Measurements from ENCODE around the gene UMAD1.
A peak's percentile ranks its signal among the peaks of the same experiment; 100 is the strongest.
"Not testable (repeated sequence)": the region's sequence is repeated elsewhere in the genome, so short reads cannot be mapped to it uniquely, and the experiment has no call there.

Gene UMAD1

GRCh38 chr7:7653593-7654187 is 13.1 kb downstream of the UMAD1 start:
- peak; percentile 9 to 30 for DNase-seq

- no peak for DNase-seq
Measured at GRCh38 chr7:7654964-7655715, 14.6 kb downstream of the UMAD1 start.

DNA sequence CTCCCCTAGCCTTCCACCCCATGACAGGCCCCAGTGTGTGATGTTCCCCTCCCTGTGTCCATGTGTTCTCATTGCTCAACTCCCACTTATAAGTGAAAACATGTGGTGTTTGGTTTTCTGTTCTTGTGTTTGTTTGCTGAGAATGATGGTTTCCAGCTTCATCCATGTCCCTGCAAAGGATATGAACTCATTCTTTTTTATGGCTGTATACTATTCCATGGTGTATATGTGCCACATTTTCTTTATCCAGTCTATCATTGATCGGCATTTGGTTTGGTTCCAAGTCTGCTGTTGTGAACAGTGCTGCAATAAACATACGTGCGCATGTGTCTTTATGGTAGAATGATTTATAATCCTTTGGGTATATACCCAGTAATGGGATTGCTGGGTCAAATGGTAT is 15.9 kb downstream of the UMAD1 start:
- DNase-seq, result not testable (repeated sequence)

GRCh38 chr7:7662527-7662926 is 22.0 kb downstream of the UMAD1 start:
- DNase-seq, result no peak

GRCh38 chr7:7664291-7664690 is 23.7 kb downstream of the UMAD1 start:
- DNase-seq, result no peak

DNA sequence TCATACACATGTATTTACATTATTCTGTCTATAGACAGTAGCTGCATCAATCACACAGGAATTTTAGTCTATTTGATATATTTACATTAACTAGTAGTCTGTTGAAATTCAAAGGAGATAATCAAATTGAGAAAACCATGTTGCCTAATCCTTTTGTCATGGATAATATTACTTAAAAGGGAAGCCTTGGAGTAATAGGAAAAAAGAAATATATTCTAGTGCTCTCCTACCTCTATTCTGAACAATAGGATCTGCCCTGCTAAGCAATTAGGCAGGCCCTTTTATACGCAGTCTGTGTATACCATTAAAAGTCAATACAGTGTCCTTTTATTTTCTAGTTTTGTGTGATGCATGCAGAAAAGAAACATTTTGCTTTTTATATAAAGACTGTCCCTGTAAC is 24.5 kb downstream of the UMAD1 start:
- DNase-seq, result no peak

DNA sequence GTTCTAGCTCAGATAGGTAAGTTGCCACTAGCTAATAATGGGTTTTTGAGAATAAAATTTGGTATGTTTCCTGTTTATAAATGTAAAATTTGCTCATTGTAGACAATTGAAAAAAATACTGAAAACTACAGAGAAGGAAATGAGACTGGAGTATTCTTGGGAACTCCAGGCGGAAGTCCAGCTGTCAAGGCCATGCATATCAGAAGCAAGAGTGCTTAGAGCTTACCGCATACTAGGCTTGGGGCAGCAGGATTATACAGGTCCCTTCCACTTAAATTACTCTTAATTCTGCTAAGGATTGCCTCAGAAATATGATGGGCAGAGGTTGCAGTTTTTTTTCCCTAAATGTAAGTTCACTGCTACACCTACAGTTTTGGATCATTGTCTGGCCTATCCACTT is 26.6 kb downstream of the UMAD1 start:
- DNase-seq, result no peak

DNA sequence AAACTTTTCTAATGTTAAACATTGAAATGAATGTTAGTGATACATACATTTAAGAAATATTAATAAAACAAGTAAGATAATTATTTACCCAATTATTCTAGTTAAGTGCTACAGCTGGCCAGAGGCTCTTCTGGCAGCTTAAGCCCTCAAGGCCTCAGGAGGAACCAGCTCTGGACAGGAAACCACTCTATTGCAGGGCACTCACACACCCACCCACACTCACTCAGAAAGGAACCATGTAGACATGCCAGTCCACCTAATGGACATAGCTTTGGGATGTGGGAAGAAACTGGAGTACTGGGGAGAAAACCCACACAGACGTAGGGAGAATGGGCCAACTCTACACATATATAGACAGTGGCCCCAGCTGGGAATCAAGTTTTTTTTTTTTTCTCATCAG is 28.2 kb downstream of the UMAD1 start:
- DNase-seq, result no peak

DNA sequence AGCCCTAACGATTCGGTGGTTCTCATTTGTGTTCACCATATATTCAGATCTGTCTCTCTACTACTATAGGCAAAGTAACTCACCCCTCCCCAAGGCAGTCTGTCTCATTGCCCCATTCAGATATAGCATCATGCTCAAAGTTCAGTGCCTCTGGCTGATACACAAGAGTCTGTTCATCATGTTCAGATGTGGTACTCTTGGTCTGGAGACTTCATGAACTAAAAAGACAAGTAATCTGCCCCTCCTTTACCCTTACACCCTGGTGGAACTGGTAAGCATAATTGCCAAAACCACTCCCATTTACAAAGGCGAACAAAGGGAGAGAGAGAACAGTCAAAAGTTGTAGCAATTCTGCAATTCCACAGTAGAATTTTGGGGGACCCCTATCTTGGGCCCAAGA is 29.9 kb downstream of the UMAD1 start:
- no peak for DNase-seq

DNA sequence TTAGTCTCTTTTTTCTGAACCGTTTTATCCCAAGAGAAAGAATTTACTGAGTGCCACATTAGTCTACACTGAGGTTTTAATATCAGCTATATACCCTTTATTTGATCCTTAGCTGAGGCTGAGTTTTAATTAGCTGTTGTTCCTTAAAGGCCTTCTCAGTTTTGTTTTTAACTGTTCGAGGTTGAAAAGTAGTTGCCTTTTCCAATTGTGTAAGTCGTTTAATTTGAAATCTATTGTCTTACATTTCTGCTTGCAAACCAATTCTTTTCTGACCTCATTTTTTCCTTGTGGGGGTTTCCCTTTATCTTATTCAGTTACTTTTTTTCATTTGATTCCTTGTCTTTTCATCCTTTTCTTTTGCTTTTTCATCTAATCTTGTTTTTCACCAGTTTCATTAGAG is 30.8 kb downstream of the UMAD1 start:
- DNase-seq, result no peak

DNA sequence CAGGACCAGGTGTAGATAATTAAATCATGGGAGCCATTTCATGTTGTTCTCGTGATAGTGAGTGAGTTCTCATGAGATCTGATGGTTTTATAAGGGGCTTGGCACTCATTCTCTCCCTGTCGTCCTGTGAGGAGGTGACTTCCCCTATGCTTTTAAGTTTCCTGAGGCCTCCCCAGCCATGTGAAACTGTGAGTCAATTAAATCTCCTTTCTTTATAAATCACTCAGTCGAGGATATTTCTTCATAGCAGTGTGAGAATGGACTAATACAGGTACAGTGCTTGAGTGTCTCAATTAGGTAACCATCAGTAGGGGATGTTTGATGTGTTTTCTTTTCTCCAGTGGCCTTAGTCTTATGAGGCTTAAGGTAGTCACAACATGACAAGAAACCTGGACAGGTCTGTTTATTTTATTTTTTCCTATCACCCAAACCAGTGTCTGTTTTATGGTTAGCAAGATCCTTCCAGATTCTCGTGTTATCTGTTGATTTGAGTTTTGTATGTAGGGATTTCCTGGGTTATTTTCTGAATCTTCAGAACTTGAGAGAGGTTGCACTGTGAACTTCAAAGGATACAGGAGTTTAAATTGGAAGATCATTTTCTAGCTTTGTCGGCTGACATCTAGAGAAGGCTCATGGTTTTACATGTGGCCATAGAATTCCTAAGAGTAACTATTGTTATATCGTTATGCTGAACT is 32.1 kb downstream of the UMAD1 start:
- DNase-seq, result no peak

DNA sequence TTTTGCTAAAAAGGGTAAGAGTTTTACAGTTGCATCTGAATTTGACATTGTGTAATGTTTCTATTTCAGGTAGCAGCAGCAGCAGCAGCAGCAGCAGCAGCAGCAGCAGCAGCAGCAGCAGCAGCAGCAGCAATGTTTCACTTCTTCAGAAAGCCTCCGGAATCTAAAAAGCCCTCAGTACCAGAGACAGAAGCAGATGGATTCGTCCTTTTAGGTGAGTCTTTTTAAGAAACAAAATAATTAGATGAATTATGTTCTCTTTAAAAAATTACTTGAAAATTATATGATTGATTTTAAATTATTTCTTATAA is 32.6 kb downstream of the UMAD1 start:
- no peak for DNase-seq

- DNase-seq, result no peak
Measured at GRCh38 chr7:7675686-7676085, 35.1 kb downstream of the UMAD1 start.

GRCh38 chr7:7679640-7680039 is 39.1 kb downstream of the UMAD1 start:
- not testable (repeated sequence) for DNase-seq

DNA sequence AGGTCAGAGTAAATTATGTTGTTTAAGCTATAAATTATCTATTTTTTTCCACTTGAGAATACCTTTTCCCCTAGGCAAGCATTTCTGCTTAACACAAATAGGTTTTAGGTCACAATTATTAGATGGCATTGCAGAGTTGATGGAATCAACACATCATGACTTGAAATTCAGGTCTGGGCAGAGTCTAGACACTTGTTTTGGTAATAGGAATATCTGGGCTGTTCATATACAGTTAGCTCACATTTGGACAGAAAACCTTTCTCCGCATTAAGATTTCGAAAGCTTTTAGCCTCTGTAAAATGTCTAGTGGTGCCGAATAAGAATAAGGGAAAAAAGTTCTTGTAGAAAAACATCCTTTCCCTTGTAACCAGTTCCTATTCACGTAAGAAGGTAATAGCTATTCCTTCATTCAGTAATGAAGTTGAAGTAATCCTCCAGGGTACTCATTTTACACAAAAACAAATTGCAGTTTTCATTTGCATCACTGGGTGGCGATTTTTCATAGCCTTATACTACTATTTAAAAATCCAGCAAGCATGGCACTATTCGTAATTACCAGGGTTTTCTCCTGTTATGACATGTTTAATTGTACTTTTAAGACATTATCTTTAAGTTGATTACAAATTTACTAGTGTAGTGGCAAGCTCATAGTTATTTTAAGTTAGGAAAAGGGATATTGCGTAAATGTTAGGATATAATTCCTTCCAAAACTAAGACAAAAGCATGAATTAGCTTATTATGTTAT is 40.8 kb downstream of the UMAD1 start:
- DNase-seq, result peak; percentile 18 to 49

GRCh38 chr7:7681936-7682329 is 41.4 kb downstream of the UMAD1 start:
- no peak for DNase-seq

DNA sequence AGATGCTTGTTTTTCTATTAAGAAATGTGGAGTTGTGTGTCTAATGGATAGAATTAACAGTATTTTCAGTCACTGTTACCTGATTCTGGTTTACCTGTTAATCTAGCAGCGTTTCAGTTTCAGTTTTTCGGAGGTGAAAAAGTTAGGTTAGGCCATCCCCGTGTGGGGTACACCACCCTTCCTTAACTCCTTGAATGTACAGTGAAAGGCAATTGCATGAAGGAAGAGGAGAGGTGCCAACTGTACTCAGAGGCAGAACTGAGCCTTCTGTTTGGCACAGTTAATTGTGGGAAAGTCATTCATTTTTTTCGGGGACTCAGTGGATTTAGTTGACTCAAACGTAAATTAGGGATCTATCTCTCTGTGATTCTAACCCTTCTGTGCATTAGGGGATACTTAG is 42.3 kb downstream of the UMAD1 start:
- DNase-seq, result no peak

- DNase-seq, result no peak
Measured at GRCh38 chr7:7686811-7687508, 46.4 kb downstream of the UMAD1 start.

- no peak for DNase-seq
Measured at GRCh38 chr7:7687800-7688199, 47.2 kb downstream of the UMAD1 start.

- no peak for DNase-seq
Measured at GRCh38 chr7:7688310-7688709, 47.8 kb downstream of the UMAD1 start.

GRCh38 chr7:7688956-7689355 is 48.4 kb downstream of the UMAD1 start:
- no peak for DNase-seq

- no peak for DNase-seq
Measured at GRCh38 chr7:7693881-7694280, 53.3 kb downstream of the UMAD1 start.

DNA sequence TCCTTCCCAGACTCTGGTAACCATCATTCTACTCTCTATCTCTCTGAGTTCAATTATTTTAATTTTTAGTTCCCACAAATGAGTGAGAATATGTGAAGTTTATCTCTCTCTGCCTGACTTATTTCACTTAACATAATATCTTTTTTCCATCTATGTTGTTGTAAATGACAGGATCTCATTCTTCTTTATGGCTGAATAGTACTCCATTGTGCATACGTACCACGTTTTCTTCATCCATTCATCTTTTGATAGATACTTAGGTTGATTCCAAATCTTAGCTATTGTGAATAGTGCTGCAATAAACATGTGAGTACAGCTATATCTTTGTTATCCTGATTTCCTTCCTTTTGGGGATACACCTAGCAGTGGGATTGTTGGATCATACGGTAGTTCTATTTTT is 54.0 kb downstream of the UMAD1 start:
- DNase-seq, result no peak

Measured in Kasumi-1 (cell line).